ENCODE results near the gene UBE2V1. TPM values are rescaled to one million over a fixed set of nuclear protein-coding genes. Genes with fewer than 3 reads are reported as not detected.

The UBE2V1 gene
- total and polyA plus RNA-seq, 10 of the 15 experiments (the other 5 are each of a cell fraction or from before 2014, with no cell fraction given): 51.8 to 219 (median 141) TPM

DNA sequence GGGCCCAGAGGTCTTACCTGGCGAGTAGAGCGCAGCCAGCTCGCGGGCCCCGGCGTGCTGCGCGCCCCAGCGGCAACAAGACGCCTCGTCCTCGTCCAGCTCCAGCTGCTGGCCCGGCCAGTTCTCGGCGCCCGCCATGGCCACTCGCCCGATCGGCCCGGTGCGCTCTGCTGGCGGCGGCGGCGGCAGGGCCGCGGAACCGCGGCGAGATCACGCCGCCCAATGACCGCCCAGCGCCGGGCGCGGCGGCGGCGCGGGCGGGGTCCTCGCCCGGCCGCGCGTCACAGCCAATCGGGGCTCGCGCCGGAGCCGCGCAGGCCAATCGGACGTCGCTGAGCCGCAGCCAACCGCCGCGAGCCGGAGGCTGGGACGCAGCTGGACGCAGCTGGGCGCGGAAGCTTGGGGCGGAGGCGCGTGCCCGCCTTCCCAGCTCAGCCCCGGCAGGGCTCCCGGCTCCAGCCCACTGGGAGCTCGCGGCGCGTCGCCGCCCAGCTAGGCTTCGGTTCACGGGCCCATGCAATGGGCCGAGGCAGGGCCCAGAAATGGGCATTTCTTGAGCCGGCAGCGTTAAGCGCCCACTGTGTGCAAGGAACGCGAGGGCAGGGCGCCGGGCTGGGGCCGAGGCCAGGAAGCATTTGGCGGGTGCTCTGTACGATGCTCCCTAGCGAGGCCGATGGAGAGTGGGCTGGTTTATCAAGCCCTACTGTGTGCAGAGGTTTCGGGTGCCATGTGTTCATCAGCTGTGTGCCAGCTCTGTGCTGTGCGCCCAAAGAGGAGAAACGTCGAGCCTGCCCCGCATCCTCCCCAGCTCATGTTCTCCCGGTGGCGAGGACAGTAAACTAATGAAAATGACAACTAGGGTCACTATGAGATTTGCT lies 40.8 kb upstream of the UBE2V1 start, which contains the start of gene PEDS1 (continued):
- TF ChIP-seq ESRRA (IDR thresholded peaks at IDR 0.05; ENCODE audit: low read length) (no peak), NRF1 (conservative IDR thresholded peaks at IDR 0.05; ENCODE audit: low read depth, low read length) (no peak; the same call in 1 of the 2 replicates), IKZF2 (IDR thresholded peaks at IDR 0.05) (no peak), PBX3 (IDR thresholded peaks at IDR 0.05; ENCODE audit: insufficient replicate concordance, low read depth, low read length) (no peak), MYC (IDR thresholded peaks at IDR 0.05; ENCODE audit: insufficient read depth, insufficient read length, insufficient replicate concordance, low read length, severe bottlenecking) (no peak), NBN (IDR thresholded peaks at IDR 0.05) (peak; percentile 40; the same call in 1 of the 2 replicates), NR2F1 (conservative IDR thresholded peaks at IDR 0.05) (peak; percentile 68), NR2C2 (IDR thresholded peaks at IDR 0.05; ENCODE audit: borderline replicate concordance, control insufficient read depth, insufficient read length, low read depth) (no peak), ZNF274 (IDR thresholded peaks at IDR 0.05; ENCODE audit: insufficient read depth, insufficient read length) (no peak), ZBTB11 (CRISPR knock-in tag; IDR thresholded peaks at IDR 0.05) (no peak), HDAC6 (IDR thresholded peaks at IDR 0.05; ENCODE audit: unreplicated experiment) (no peak), NFIC (IDR thresholded peaks at IDR 0.05; ENCODE audit: low read depth, low read length) (no peak), ZSCAN29 (IDR thresholded peaks at IDR 0.05) (0 out of 2 replicates have a peak, but pooled peaks have one; percentile 21), IRF4 (IDR thresholded peaks at IDR 0.05; ENCODE audit: low read depth, low read length) (no peak), DPF2 (IDR thresholded peaks at IDR 0.05) (peak; percentile 98), GABPA (IDR thresholded peaks at IDR 0.05; ENCODE audit: low read depth) (no peak), EP300 (IDR thresholded peaks at IDR 0.05; ENCODE audit: borderline replicate concordance in 1 of 2, control insufficient read depth in 1 of 2, low read depth in 2 of 2, low read length in 2 of 2) (0 out of 4 replicates have a peak, but pooled peaks of 1 of the 2 experiments have one; percentile 17), FOS (IDR thresholded peaks at IDR 0.05; ENCODE audit: borderline replicate concordance, extremely low read depth, insufficient read length) (peak; percentile 50), RAD21 (IDR thresholded peaks at IDR 0.05; ENCODE audit: insufficient read depth, low read depth, low read length) (no peak)
- TF ChIP-seq, protein P1, sequence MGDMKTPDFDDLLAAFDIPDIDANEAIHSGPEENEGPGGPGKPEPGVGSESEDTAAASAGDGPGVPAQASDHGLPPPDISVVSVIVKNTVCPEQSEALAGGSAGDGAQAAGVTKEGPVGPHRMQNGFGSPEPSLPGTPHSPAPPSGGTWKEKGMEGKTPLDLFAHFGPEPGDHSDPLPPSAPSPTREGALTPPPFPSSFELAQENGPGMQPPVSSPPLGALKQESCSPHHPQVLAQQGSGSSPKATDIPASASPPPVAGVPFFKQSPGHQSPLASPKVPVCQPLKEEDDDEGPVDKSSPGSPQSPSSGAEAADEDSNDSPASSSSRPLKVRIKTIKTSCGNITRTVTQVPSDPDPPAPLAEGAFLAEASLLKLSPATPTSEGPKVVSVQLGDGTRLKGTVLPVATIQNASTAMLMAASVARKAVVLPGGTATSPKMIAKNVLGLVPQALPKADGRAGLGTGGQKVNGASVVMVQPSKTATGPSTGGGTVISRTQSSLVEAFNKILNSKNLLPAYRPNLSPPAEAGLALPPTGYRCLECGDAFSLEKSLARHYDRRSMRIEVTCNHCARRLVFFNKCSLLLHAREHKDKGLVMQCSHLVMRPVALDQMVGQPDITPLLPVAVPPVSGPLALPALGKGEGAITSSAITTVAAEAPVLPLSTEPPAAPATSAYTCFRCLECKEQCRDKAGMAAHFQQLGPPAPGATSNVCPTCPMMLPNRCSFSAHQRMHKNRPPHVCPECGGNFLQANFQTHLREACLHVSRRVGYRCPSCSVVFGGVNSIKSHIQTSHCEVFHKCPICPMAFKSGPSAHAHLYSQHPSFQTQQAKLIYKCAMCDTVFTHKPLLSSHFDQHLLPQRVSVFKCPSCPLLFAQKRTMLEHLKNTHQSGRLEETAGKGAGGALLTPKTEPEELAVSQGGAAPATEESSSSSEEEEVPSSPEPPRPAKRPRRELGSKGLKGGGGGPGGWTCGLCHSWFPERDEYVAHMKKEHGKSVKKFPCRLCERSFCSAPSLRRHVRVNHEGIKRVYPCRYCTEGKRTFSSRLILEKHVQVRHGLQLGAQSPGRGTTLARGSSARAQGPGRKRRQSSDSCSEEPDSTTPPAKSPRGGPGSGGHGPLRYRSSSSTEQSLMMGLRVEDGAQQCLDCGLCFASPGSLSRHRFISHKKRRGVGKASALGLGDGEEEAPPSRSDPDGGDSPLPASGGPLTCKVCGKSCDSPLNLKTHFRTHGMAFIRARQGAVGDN (IDR thresholded peaks at IDR 0.05): peak; percentile 92

Data from GM12878 (cell line).